Fibroblast of villous mesenchyme (primary cell): ENCODE measurements around the gene ECHS1. TPM values are rescaled to one million over a fixed set of nuclear protein-coding genes. Genes with fewer than 3 reads are reported as not detected.

Source experiments
- DNase-seq: peaks from one replicate; pipeline ENCODE4 v3.0.0-alpha.2; 2010; ENCODE audit warnings: low read depth
- H3K4me3 ChIP-seq: 2 replicates; pipeline ENCODE4 v1.5.1; 2011; ENCODE audit warnings: low read depth, mild to moderate bottlenecking, low read length
- CTCF ChIP-seq: IDR thresholded peaks from 2 replicates; pipeline ENCODE4 v1.5.1; 2012; ENCODE audit warnings: low read depth, mild to moderate bottlenecking, low read length; ENCODE audit not compliant: insufficient read depth
- total RNA-seq: library from RNA; depleted of rRNA; stranded (reverse); fragments of >200 nt; gene quantifications from 2 replicates; pipeline ENCODE4 v1.2.3, GENCODE V29; 2012

Gene ECHS1
- total RNA-seq, 1 donor, result 59.6 TPM

GRCh38 chr10:133338080-133339071 is 34.8 kb downstream of the ECHS1 start:
- TF ChIP-seq CTCF, result no peak
- no peak overlapping the region for H3K4me3 ChIP-seq
- DNase-seq, result no peak

- TF ChIP-seq CTCF, result no peak
- no peak overlapping the region for H3K4me3 ChIP-seq
- DNase-seq, result no peak
These were observed 35.8 kb downstream of the ECHS1 start for GRCh38 chr10:133337370-133337725.

GRCh38 chr10:133336577-133337369 is 36.4 kb downstream of the ECHS1 start, which contains the start of gene CALY:
TSS of gene CALY (minus strand) at chr10:133336896. CDS start at chr10:133328989, 7,907 bp downstream.
- no peak for TF ChIP-seq CTCF
- DNase-seq, result no peak
- H3K4me3 ChIP-seq, result peak within 1 kb of the TSS; percentile 52

GRCh38 chr10:133336118-133336576 is 37.0 kb downstream of the ECHS1 start:
- no peak overlapping the region for H3K4me3 ChIP-seq
- no peak for TF ChIP-seq CTCF
- DNase-seq, result no peak

- peak; percentile 61 for DNase-seq
- no peak for TF ChIP-seq CTCF
- peak overlapping the region; percentile 52 for H3K4me3 ChIP-seq
These were observed 37.7 kb downstream of the ECHS1 start for GRCh38 chr10:133335246-133336117.
